OCI-LY7 (cell line): Measurements from ENCODE around the gene DMAC2.

Source experiments
- EZH2phosphoT487 ChIP-seq: fragments of 200-600 bp; sonication (generic); IDR thresholded peaks from 2 replicates; pipeline ENCODE4 v1.6.1; 2018; ENCODE audit warnings: low read depth, borderline replicate concordance, mild to moderate bottlenecking, mixed run types, antibody characterized with exemption, low read length, moderate library complexity, mixed read lengths
- TF ChIP-seq, protein P1 (sequence below): fragments of 200-600 bp; sonication (generic); conservative IDR thresholded peaks from 2 replicates; pipeline ENCODE4 v1.5.1; 2014; ENCODE audit warnings: mild to moderate bottlenecking, antibody characterized with exemption, low read length, moderate library complexity, mixed read lengths

- TF ChIP-seq, protein P1, sequence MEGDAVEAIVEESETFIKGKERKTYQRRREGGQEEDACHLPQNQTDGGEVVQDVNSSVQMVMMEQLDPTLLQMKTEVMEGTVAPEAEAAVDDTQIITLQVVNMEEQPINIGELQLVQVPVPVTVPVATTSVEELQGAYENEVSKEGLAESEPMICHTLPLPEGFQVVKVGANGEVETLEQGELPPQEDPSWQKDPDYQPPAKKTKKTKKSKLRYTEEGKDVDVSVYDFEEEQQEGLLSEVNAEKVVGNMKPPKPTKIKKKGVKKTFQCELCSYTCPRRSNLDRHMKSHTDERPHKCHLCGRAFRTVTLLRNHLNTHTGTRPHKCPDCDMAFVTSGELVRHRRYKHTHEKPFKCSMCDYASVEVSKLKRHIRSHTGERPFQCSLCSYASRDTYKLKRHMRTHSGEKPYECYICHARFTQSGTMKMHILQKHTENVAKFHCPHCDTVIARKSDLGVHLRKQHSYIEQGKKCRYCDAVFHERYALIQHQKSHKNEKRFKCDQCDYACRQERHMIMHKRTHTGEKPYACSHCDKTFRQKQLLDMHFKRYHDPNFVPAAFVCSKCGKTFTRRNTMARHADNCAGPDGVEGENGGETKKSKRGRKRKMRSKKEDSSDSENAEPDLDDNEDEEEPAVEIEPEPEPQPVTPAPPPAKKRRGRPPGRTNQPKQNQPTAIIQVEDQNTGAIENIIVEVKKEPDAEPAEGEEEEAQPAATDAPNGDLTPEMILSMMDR = no peak
- TF ChIP-seq EZH2phosphoT487 = no peak
Measured at GRCh38 chr19:41441321-41441945, 1.7 kb upstream of the DMAC2 start.
